Spleen (tissue), 7 donors: Measurements from ENCODE around the gene JRKL.

Source experiments
- CTCF ChIP-seq, 11 experiments: fragments of 200-600 bp in 7 of 11; fragments of 450-650 bp in 4 of 11; sonication (generic) in 4 of 11; IDR thresholded peaks in 8 of 11; conservative IDR thresholded peaks in 3 of 11; 1 replicate in 7 of 11; 2 replicates in 4 of 11; pipeline versions ENCODE4 v1.4.0 to v1.8.0; 2016 to 2021; ENCODE audit warnings: antibody characterized with exemption in 11 of 11, inconsistent platforms in 4 of 11, mild to moderate bottlenecking in 1 of 11
- POLR2A ChIP-seq, 3 donors: fragments of 450-650 bp; IDR thresholded peaks; one replicate each; pipeline ENCODE4 v1.5.1; 2017; ENCODE audit warnings: antibody characterized with exemption in 3 of 3, mild to moderate bottlenecking in 1 of 3
- donor health status: DM: no; HTN: no; CAD: no; lungs with moderate emphysema.
- donor health status: DM: no; HTN: no; CAD: no.
- donor health status: DM: no; HTN: no; CAD: no.

DNA sequence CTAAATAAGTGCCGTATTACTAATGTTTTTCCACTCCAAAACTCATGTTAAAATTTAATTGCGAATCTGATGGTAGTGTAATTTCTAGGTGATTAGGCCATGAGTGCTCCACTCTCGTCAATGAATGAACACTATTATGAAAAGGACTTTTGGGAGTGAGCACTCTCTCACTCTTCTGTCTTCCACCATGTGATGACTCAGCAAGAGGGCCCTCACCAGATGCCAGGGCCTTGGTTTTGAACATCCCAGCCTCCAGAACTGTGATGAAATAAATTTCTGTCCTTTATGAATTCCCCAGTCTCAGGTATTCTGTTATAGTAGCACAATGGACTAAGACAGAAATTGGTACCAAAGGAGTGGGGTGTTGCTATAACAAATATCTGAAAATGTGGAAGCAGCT lies 8.1 kb downstream of the JRKL start:
- TF ChIP-seq CTCF (IDR thresholded peaks at IDR 0.05 in 8 of 11, conservative IDR thresholded peaks at IDR 0.05 in 3 of 11): no peak
- no peak for TF ChIP-seq POLR2A (IDR thresholded peaks at IDR 0.05)
